ENCODE results near the gene TMEM247. TPM values are rescaled to one million over a fixed set of nuclear protein-coding genes. Genes with fewer than 3 reads are reported as not detected.

Gene TMEM247
- total RNA-seq, 1 experiment from 2014 or later: not detected

DNA sequence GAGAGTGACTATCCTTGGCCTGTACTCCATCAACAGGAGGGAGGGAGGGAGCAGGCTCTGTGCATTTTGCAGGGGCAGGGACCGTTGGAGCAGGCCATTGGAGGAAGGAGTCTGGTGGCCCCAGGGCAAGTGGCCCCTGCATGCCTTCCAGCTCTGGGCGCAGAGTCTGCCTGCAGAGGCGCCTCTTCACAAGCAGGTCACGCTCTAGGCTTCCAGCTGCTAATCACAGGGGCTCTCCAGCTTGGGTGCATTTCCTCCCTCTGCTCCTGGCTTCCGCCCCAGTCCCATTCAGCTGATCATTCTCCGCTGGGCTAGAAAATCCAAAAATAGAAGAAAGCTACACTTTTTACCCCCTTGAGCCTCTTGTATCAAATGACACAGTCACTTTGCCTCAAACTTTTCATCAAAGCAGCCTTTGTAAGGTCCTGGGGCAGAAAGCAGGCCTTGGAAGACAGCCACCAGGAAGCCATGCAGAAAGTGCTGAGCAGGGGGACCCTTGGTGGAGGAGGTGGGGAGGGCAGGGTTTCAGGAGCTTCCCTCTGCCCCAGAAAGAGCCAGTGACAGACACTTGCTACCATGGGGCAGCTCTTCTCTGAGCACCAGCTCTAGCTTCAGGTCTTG, 11.3 kb downstream of the TMEM247 start:
- Histone ChIP-seq H3K79me1 (ENCODE audit: insufficient read depth, low read depth, low read length, poor library complexity, severe bottlenecking) (no peaks in the 10 kb centered on the region), H4K8ac (replicated peaks; ENCODE audit: insufficient read length, low read depth, low read length) (no peak overlapping the region), H2BK12ac (ENCODE audit: insufficient read length, low read depth, low read length) (no peak overlapping the region), H2BK5ac (ENCODE audit: insufficient read length, low read length) (no peak overlapping the region), H3K23me2 (ENCODE audit: insufficient read length, low read depth, low read length, poor library complexity, severe bottlenecking) (no peaks in the 10 kb centered on the region), H3T11ph (ENCODE audit: low read length) (no peak overlapping the region), H2BK120ac (ENCODE audit: low read depth, low read length, poor library complexity, severe bottlenecking) (no peak overlapping the region), H3K79me2 (ENCODE audit: insufficient read depth, low read length) (no peaks in the 10 kb centered on the region), H3K9me3 (ENCODE audit: control insufficient read depth, low read depth, low read length) (no peaks in the 10 kb centered on the region), H4K91ac (ENCODE audit: insufficient read length, low read depth, low read length) (no peak overlapping the region), H3K23ac (ENCODE audit: insufficient read length, low read depth, low read length) (no peak overlapping the region), H4K5ac (ENCODE audit: insufficient read length, low read depth, low read length) (no peak overlapping the region), H3K27ac (ENCODE audit: insufficient read length, low read depth, low read length) (no peak overlapping the region), H2BK20ac (ENCODE audit: low read depth, low read length, poor library complexity, severe bottlenecking) (no peak overlapping the region), H3K4ac (ENCODE audit: low read depth, low read length) (no peak overlapping the region), H3K56ac (ENCODE audit: insufficient read length, low read depth, low read length) (no peak overlapping the region), H2AFZ (ENCODE audit: low read length) (no peak overlapping the region), H3K4me1 (ENCODE audit: insufficient read depth, low read length) (no peaks in the 10 kb centered on the region; the same call in 1 of the 2 replicates), H3K14ac (ENCODE audit: insufficient read depth, low read length) (no peak overlapping the region), H4K20me1 (ENCODE audit: control insufficient read depth, insufficient read depth, insufficient read length) (no peaks in the 10 kb centered on the region), H3K4me2 (ENCODE audit: insufficient read depth, insufficient read length, low read length) (no peak overlapping the region), H3K27me3 (ENCODE audit: insufficient read depth, low read length) (no peaks in the 10 kb centered on the region), H3K18ac (ENCODE audit: insufficient read length, low read depth, low read length) (no peak overlapping the region), H2BK15ac (ENCODE audit: low read depth, low read length) (no peak overlapping the region), H2AK5ac (ENCODE audit: insufficient read length, low read length) (no peak overlapping the region), H3K9ac (ENCODE audit: extremely low read depth, insufficient read length, low read length) (no peak overlapping the region)
- Mint-ChIP-seq H3K36me3 (ENCODE audit: insufficient read depth in 1 of 3, low read depth in 3 of 3) (no peaks in the 10 kb centered on the region), H3K4me3 (no peak overlapping the region), H3K4me1 (peaks cover 21 to 26% of the 10 kb centered on the region in 2 experiments), H3K9me3 (no peaks in the 10 kb centered on the region), H3K27me3 (ENCODE audit: low read depth) (peaks cover 15% of the 10 kb centered on the region), H3K27ac (peak overlapping the region in 1 of 3 experiments; percentile 18; a peak in 1 of 7 replicates)
- peak; percentile 50 for DNase-seq
- WGBS (ENCODE audit: extremely low coverage, insufficient read length, low lambda C conversion rate): no CpG with 5 or more reads among the region's 6 CpGs
- TF ChIP-seq, protein P1, sequence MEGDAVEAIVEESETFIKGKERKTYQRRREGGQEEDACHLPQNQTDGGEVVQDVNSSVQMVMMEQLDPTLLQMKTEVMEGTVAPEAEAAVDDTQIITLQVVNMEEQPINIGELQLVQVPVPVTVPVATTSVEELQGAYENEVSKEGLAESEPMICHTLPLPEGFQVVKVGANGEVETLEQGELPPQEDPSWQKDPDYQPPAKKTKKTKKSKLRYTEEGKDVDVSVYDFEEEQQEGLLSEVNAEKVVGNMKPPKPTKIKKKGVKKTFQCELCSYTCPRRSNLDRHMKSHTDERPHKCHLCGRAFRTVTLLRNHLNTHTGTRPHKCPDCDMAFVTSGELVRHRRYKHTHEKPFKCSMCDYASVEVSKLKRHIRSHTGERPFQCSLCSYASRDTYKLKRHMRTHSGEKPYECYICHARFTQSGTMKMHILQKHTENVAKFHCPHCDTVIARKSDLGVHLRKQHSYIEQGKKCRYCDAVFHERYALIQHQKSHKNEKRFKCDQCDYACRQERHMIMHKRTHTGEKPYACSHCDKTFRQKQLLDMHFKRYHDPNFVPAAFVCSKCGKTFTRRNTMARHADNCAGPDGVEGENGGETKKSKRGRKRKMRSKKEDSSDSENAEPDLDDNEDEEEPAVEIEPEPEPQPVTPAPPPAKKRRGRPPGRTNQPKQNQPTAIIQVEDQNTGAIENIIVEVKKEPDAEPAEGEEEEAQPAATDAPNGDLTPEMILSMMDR (conservative IDR thresholded peaks at IDR 0.05): no peak

All from H9 (cell line).